Measurements from ENCODE around the gene SLC9A3.

- no peak for TF ChIP-seq CTCF (IDR thresholded peaks at IDR 0.05 in 4 of 5, conservative IDR thresholded peaks at IDR 0.05 in 1 of 5)
- TF ChIP-seq POLR2A (IDR thresholded peaks at IDR 0.05), result no peak
Observed at GRCh38 chr5:436641-436975, 87.6 kb downstream of the SLC9A3 start.

Data from gastrocnemius medialis (tissue), 4 donors.